B cell (primary cell): ENCODE results near the gene CACNA2D1.

Experiments
- CTCF ChIP-seq: fragments of 200-600 bp; IDR thresholded peaks from one replicate; pipeline ENCODE4 v1.8.0; 2022; ENCODE audit warnings: antibody characterized with exemption, mild to moderate bottlenecking
- EZH2 ChIP-seq: IDR thresholded peaks from 2 replicates; pipeline ENCODE4 v1.6.1; 2012; ENCODE audit warnings: borderline replicate concordance, low read depth, mild to moderate bottlenecking, moderate library complexity, low read length; ENCODE audit not compliant: insufficient read depth, poor library complexity, severe bottlenecking

GRCh38 chr7:82131215-82131614 lies 312.4 kb downstream of the CACNA2D1 start:
- no peak for TF ChIP-seq CTCF
- no peak for TF ChIP-seq EZH2
